ENCODE results near the gene CAPN8.

CAPN8 gene

DNA sequence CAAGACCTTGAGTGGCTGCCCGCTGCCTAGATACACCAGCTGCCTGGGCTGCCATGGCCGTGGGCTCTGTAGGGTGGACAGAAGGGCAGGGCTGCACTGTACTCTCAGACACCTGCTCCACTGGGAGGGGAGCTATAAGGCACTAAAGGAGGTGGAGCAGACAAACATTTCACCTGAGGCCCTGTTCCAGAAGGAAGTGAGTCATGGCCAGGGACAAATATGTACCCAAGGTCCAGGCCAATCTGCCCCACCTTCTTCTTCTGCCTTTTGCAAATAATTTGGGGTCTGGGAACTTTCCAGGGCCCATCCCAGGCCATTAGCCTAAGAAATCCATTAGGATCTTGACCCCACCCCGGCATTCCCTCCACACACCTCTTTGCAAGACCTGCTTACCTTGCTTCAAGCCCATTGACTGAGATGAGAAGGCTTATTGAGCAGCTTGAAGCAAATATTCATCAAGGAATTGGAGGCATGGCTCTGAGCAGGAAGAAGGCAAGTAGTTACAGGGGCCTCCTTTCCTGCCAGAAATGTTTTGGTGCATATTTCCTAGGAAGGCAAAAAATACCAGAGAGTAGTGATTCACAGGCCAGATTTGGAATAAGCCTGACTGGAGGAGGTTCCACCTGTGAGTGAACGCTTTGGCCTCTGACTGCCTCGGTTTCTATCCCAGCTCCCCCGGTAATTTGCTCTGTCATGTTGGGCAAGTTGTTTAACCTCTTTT lies at the start of gene CAPN8:
Gene CAPN8, minus strand, starts transcription at position 110 of the 721 bp plus-strand sequence. Its CDS starts 55 bp downstream, at position 55.
- no peak for DNase-seq (ENCODE audit: low read depth, low spot score)

DNA sequence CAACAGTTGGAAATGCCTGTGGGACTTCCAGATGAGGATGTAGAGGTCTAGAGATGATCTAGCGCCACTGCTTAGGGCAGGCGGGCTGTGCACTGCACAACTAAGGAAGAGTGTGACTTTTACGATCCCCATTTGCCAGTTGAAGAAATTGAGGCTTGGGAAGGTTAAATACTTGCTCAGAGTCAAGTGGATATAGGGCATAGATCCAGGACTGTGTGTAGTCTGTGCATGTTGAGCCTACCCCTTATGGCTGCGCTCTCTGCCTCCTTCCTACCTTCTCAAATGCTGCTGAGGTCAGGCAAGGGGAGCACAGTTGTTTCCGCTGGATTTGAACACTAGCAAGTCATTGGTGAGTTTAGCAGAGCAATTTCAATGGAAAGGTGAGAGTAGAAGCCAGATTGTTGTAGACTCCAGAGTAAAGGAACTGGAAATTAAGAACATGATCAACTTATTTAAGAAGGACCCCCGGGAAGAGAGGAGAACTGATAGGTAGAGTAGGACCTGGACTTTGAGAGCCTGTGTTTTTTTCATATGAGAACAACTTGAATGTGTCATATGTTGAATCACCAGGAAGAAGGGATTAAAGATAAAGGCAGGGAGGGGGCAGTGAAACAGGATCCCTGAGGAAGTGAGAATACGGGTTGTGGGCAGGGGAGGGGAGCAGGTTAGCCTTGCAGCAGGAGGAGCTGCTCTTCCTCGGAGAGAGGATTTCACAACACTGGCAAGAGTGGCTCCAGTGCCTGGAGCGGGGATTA lies 49.5 kb upstream of the CAPN8 start:
- DNase-seq (ENCODE audit: low read depth, low spot score): no peak

DNA sequence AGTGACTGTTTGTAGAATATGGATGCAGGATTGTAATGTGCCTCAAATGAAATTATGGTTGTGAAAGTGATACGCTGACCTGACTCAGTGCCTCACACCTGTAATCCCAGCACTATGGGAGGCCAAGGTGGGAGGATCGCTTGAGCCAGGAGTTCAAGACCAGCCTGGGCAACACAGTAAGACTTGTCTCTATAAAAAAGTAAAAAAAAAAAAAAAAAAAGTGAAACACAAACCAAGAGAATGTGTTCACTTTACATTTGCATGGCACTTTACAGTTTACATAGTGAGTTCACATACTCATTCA lies 48.9 kb upstream of the CAPN8 start:
- no peak for DNase-seq (ENCODE audit: low read depth, low spot score)

DNA sequence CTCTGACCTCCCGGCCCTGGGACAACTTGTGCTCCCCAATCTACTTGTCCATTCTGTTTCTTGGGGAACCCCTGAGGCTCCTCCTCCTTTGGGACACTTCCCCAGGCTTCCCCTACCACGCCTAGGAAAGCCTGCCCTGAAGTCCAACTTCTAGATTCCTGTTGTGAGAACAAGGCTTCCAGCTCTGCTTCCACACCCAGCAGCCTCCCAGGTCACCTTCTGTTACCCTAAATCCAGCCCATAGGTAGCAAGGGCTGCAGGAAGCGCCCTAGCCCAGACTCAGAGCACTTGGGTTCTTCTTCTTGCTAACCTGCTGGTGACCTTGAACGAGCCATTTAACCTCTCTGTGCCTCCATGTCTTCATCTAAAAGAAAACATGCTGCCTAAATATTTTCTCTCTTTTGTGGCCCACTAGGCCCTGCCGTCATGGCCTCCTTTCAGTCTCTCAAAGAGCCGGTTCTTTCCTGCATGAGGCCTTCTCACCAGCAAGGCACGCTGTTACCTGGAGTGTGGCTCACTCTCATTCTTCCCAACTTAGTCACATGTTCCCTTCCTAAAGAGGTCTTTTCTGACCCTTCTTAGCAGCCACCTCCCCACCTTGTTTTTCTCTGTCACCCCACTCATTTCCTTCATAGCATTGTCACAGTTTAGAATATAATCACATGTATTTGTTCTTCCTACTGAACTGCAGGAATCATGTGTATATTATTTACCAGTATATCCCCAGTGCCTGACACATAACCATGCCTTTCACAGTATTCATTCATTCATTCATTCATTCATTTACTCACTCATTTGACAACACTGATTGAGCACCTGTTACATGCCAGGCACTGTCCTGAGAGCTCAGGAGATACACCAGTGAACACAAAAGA lies 48.3 kb upstream of the CAPN8 start:
- no peak for DNase-seq (ENCODE audit: low read depth, low spot score)

DNA sequence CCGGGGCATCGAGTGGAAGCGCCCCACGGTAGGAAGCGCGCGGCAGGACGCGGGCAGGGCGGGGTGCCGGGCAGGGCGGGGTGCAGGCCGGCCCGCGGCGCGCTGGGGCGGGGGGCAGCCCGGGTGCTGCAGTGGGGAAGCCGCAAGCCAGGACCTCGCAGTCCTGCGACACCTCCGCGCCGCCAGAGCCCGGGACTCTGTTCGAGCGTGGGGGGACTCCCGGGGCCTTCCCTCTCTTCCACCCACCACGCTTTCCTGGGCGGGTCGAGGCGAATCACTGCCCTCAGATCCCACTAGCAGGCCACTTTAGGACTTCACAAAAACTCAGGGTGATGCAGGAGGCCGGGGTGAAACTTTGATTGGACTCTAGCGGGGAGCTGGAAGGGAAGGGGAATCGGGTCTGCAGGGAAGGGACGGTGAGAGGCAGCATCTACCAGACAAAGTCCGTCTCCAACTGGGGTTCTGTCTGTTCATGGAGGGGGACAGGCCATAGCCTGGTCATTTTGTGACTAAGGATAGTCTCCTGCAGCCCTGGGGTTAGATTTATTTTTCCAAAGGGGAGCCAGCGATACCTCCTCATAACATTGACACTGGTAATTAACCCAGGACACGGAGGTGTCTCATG lies 47.5 kb upstream of the CAPN8 start:
- no peak for DNase-seq (ENCODE audit: low read depth, low spot score)

DNA sequence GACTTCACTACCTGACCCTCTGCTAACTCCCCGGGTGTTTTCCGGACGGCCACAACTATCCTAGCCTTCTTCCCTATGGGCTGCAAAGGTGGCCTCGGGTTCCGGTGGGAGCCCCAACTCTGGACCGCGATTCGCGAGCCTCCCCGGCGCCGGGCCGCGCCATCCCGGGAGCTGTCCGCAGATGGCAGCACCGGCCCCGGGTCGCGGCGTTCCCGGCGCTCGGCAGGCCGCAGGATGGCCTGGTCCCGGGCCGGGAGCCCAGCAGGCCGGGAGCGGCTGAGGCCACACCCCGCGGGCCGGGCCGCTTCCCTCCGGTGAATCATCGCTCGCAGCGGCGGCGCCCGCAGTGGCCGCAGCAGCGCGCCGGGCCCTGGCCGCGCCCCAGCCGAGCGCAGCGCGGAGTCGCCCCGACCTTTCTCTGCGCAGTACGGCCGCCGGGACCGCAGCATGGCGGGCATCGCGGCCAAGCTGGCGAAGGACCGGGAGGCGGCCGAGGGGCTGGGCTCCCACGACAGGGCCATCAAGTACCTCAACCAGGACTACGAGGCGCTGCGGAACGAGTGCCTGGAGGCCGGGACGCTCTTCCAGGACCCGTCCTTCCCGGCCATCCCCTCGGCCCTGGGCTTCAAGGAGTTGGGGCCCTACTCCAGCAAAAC lies 46.8 kb upstream of the CAPN8 start, which contains the start of gene CAPN2:
Gene CAPN2, plus strand, starts transcription at position 346 of the 656 bp plus-strand sequence. Its CDS starts 102 bp downstream, at position 448.
- no peak for DNase-seq (ENCODE audit: low read depth, low spot score)

DNA sequence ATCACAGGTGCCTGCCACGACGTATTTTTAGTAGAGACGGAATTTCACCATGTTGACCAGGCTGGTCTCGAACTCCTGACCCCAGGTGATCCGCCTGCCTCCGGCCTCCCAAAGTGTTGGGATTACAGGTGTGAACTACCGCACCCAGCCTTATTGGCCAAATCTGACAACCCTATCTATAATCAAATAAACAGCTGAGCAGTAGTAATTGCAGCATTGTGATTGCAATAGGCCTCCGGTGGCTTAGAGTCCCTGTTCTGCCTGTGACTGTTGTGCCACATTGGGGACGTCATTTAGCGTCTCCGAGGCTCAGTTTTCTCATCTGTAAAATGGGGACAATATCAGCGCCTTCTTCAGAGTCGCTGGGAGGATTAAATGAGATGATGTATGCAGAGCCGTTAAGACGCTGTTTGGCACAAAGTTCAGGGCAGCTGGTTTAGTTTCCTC lies 46.3 kb upstream of the CAPN8 start:
- no peak for DNase-seq (ENCODE audit: low read depth, low spot score)

DNA sequence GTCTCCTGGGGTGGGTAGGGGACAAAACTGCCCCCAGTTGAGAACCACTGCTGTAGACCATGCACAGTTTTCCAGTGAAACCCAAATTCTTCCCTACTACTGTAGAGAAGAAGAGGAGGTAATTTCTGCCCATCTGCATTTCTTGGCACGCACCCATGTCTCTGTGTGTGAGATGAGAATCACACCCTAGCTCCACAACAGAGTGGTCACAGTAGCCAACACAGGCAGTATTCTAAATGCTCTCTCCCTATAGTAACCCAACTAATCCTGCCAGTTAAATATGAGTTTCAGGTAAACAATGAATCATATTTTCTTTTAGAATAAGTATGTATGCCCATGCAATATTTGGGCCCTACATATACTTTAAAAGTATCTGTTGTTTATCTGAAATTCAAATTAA lies 45.7 kb upstream of the CAPN8 start:
- DNase-seq (ENCODE audit: low read depth, low spot score): no peak

DNA sequence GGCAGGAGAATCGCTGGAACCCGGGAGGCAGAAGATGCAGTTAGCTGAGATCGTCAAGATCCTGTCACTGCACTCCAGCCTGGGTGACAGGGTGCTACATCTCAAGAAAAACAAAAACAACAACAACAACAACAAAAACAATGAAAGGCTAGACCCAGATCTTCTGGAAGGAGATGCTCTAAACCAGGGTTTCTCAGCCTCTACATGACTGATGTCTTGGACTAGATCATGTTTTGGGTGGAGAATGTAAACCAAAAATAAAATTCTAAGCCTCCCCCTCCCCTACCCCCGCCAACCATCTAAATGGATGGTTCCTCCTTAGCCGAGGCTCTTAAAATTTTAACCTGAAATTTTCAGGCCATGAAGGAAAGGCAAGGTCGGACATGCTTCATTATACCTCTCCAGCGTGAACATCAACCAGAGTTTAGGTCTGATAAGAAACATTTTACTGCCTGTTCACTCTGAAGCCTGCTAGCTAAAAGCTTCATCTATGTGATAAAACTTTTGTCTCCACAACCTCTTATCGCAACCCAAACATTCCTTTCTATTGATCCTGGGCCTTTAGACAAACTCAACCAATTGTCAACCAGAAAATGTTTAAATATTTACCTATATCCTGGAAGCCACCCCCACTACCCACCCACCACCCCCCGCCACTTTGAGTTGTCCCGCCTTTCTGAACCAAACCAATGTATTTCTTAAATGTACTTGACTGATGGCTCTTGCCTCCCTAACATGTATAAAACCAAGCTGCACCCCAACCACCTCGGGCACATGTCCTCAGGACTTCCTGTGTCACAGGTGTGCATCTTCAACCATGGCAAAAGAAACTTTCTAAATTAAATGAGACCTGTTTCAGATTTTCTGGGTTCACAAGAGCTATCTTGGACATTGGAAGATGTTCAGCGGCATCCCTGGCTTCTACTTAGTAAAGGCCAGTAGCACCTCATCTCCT lies 45.0 kb upstream of the CAPN8 start:
- no peak for DNase-seq (ENCODE audit: low read depth, low spot score)

DNA sequence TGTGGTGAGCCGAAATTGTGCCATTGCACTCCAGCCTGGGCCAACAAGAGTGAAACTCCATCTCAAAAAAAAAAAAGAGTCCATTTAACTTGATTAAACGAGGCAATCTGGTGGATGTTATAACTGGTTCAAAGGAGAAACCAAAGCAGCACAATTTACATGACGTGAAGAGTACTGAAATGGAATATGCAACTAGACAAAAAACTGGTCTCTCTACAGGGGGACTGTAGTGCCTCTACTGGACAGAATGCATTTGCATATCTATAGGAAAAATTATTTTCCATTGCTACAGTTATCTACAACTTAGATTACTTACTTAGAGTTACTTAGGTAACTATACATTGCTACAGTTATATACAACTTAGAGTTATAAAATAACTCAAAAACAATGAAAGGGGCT lies 44.1 kb upstream of the CAPN8 start:
- DNase-seq (ENCODE audit: low read depth, low spot score): no peak

DNA sequence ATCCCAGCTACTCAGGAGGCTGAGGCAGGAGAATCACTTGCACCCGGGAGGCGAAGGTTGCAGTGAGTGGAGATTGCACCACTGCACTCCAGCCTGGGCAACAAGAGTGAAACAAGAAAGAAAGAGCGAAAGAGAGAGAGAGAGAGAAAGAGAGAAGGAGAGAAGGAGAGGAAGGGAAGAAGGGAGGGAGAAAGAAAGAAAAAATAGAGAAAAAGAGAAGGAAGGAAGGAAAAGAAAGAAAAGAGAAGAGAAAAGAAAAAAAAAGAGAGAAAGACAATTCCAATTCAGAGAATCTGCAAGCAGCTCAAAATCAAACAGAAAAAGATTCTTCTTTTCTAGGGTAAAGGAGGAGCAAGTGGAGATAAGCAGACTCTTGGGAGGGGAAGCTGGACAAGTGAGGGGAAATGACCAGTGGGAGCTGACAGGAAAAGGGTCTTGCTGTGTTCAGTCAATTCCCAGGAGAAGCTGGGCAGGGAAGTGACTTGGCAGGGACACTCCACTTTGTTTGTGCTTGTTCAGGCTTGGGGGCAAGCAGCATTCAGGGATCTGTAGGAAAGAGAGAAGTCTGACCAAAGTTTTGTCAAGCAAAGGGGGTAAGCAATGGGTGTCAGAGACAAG lies 43.3 kb upstream of the CAPN8 start:
- no peak for DNase-seq (ENCODE audit: low read depth, low spot score)

DNA sequence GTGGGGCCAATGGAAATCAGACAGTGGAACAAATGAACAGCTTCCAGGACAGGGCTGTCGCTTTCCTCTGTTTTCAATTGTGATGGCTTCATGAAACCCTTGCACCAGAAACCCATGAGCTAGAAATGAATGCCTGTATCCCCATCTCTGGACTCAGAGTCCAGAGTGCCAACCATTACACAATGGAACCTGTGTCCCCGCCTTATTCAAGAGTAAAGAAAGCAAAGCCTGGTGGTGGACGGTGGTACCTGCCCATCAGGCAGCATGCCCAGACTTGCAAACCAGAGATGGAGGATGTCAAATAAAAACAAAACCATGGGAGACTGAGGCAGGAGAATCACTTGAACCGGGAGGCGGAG lies 42.5 kb upstream of the CAPN8 start:
- no peak for DNase-seq (ENCODE audit: low read depth, low spot score)

DNA sequence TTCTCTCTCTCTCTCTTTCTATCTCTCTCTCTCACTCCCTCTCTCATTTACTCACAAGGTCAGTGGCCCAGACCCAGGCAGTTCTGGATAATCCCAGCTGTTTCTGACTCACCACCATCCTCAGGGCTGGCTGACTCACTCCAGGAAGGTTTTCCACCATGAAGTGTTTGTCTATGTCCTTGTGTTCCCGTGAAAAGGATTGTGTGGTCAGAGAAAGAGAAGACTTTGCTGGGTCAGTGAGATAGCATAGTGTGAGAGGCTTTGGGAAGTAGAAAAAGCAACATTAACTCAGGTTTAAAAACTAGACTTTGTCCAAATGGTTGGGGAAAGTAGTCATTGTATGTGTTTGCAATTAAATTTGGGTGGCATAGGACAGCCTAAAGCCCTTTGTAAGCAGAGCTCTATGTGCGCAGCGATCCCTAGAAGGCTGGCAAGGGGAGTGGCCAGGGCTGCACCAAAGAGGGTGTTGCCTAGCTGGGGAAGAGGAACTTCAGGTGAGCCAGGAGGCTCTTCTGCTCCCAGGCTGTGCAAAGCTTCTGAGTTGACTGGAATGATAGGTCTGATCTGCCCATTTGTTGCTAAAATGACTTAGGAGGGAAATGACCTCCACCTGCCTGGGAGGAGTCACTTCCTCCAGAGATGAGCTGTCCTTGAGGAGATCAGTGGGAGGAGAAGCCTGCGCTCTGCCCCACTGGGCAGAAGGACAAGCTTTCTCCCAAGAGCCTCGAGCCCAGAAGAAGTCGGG lies 41.9 kb upstream of the CAPN8 start:
- no peak for DNase-seq (ENCODE audit: low read depth, low spot score)

DNA sequence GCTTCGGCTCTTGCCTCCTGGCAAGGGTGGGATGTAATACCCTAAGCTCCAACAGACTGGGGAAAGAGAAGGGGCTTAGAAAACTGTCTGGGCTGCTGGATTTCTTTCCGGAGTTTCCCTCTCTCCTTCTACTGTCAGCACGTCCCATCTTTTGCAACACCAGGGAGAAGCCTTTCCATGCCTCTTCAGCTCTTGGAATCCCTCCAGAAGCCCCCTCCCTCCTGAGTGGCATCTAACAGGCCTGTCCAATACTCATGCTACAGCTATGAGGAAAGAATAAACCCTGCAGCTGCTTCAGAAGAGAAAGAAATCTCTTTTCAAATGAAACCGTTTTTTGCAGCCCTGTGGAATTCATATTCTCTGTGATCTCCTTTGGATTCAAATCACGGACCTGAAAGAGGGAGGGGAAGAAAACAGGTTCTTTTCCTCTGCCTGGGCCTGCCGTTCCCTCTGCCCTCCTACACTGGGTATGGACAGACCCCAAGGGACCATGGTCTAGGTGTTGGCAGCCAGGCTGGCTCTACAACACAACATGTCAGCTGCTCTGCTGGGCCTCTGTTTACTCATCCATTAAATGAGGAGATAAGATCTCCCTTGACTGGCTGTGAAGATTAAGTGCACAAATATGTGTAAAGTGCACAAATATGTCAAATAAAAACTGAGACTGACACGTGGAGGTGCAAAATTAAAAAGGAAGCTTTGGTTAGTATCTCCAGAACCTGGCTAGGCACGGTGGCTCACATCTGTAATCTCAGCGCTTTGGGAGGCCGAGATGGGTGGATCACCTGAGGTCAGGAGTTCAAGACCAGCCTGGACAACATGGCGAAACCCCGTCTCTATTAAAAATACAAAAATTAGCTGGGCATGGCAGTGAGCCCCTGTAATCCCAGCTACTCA lies 40.8 kb upstream of the CAPN8 start:
- DNase-seq (ENCODE audit: low read depth, low spot score): no peak

DNA sequence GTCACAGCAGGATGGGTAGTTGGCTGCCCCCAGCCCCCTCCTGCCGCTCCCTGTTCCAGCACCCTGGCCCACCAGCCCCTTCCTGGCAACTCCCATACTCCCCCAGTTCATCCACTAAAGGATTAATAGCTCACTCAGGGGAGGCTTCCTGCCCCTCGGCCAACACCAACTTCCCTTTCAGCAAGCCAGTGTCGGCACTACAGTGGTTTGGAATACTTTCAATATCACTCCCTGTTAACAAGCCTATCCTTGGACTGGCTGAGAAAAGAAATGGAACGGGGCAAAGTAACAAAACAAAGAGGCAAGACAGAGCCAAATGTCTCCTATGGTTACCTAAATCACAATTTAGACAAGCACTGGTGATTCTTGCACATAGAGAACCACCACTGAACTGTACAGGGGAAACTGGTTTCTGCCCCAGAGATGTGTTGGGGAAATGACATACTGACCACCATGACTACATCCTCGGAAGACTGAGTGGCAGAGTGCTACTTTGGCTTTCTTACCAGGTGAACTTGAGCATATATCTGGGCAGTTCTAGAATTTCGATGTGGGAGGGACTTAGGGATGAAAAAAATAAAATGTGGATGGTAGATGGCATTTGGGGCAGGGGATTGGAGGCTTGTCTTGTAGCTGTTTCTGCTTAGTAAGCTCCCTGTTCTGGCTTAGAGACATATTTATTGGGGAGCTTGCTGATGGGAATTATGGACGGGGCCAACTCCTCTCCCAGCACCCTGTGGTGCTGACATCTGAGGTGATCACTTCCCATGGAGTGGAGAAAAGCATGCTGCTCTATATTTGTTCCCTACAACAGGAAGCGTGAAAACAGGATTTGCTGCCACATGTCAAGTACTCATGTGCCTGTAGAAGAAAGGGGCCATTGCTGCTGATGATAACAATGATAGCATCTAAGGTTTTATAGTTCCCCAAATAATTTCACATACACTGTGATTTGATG lies 39.7 kb upstream of the CAPN8 start:
- DNase-seq (ENCODE audit: low read depth, low spot score): no peak

DNA sequence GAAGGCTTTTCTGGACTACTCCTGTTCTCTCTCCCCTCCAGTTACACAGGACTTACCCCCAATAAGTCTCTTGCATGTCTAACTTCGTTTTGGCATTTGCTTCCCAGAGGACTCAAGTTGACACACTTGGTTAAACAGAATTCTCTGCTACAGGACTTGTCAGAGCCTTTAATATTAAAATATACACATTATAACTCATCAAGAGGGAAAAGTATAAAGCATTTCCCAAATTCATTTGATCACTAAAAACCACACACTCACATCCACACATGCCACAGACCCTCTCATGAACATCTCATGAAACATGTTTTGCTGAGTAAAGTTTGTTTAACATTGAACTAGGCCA lies 38.1 kb upstream of the CAPN8 start:
- no peak for DNase-seq (ENCODE audit: low read depth, low spot score)

Data from activated naive CD8-positive, alpha-beta T cell treated with anti-CD3 and anti-CD28 coated beads, Interleukin-2, amount 50 U/mL, for 16 hours (primary cell).